GM06990 (cell line): Measurements from ENCODE around the gene AUTS2.

Source experiments
- DNase-seq: peaks from one replicate; pipeline ENCODE4 v3.0.0-alpha.2; 2011; ENCODE audit not compliant: insufficient read length; ENCODE audit errors: extremely low read depth
- H3K27me3 ChIP-seq: replicated peaks from 2 replicates; pipeline ENCODE4 v1.6.0; 2011; ENCODE audit warnings: low read length; ENCODE audit not compliant: control insufficient read depth, insufficient read depth
- H3K36me3 ChIP-seq: 2 replicates; pipeline ENCODE4 v1.5.1; 2011; ENCODE audit warnings: low read length; ENCODE audit not compliant: control insufficient read depth, insufficient read depth
- H3K4me3 ChIP-seq: replicated peaks from 2 replicates; pipeline ENCODE4 v1.5.1; 2011; ENCODE audit warnings: low read depth, mild to moderate bottlenecking, control low read depth, low read length
- TF ChIP-seq, protein P1 (sequence below): IDR thresholded peaks from 2 replicates; pipeline ENCODE4 v1.5.1; 2011; ENCODE audit warnings: low read length, control low read depth, mild to moderate bottlenecking, inconsistent platforms; ENCODE audit not compliant: insufficient read depth, poor library complexity, severe bottlenecking

Gene AUTS2

DNA sequence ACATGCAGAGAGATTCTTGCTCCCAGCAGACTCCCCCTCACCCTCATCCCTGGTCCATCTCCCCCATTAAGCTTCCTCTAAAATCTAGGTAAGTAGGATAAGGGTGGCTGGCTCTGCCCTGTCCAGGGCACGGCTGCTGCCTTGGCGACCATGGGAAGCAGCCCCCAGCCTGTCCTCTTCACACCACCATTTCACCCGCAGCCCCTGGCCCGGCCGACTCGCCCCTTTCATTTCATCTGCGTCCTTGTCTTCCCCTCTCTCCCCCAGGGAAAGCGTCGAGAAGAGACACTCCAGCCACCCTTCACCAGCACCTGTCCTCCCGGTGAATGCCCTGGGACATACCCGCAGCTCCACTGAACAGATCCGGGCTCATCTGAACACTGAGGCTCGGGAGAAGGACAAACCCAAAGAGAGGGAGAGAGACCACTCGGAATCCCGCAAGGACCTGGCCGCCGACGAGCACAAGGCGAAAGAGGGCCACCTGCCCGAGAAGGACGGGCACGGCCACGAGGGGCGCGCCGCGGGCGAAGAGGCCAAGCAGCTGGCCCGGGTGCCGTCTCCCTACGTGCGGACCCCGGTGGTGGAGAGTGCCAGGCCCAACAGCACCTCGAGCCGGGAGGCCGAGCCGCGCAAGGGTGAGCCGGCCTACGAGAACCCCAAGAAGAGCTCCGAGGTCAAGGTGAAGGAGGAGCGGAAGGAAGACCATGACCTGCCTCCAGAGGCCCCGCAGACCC is 1191.4 kb downstream of the AUTS2 start:
- TF ChIP-seq, protein P1, sequence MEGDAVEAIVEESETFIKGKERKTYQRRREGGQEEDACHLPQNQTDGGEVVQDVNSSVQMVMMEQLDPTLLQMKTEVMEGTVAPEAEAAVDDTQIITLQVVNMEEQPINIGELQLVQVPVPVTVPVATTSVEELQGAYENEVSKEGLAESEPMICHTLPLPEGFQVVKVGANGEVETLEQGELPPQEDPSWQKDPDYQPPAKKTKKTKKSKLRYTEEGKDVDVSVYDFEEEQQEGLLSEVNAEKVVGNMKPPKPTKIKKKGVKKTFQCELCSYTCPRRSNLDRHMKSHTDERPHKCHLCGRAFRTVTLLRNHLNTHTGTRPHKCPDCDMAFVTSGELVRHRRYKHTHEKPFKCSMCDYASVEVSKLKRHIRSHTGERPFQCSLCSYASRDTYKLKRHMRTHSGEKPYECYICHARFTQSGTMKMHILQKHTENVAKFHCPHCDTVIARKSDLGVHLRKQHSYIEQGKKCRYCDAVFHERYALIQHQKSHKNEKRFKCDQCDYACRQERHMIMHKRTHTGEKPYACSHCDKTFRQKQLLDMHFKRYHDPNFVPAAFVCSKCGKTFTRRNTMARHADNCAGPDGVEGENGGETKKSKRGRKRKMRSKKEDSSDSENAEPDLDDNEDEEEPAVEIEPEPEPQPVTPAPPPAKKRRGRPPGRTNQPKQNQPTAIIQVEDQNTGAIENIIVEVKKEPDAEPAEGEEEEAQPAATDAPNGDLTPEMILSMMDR: no peak
- H3K4me3 ChIP-seq: no peak overlapping the region
- no peak for DNase-seq
- peaks cover 35% of the 10 kb centered on the region for H3K36me3 ChIP-seq
- no peaks in the 10 kb centered on the region for H3K27me3 ChIP-seq

DNA sequence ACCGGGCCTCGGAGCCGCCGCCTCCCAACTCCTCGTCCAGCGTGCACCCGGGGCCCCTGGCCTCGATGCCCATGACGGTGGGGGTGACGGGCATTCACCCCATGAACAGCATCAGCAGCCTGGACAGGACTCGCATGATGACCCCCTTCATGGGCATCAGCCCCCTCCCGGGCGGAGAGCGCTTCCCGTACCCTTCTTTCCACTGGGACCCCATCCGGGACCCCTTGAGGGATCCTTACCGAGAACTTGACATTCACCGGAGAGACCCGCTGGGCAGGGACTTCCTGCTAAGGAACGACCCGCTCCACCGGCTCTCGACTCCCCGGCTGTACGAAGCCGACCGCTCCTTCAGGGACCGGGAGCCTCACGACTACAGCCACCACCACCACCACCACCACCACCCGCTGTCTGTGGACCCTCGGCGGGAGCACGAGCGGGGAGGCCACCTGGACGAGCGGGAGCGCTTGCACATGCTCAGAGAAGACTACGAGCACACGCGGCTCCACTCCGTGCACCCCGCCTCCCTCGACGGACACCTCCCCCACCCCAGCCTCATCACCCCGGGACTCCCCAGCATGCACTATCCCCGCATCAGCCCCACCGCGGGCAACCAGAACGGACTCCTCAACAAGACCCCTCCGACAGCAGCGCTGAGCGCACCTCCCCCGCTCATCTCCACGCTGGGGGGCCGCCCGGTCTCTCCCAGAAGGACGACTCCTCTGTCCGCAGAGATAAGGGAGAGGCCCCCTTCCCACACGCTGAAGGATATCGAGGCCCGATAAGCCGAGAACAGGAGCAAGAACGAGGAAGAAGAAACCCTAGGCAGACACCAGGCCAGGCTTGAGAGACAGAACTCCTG is 1192.2 kb downstream of the AUTS2 start:
- DNase-seq: no peak
- Histone ChIP-seq H3K4me3 (no peak overlapping the region), H3K36me3 (peaks cover 32% of the 10 kb centered on the region), H3K27me3 (no peaks in the 10 kb centered on the region)
- TF ChIP-seq, protein P1: no peak

DNA sequence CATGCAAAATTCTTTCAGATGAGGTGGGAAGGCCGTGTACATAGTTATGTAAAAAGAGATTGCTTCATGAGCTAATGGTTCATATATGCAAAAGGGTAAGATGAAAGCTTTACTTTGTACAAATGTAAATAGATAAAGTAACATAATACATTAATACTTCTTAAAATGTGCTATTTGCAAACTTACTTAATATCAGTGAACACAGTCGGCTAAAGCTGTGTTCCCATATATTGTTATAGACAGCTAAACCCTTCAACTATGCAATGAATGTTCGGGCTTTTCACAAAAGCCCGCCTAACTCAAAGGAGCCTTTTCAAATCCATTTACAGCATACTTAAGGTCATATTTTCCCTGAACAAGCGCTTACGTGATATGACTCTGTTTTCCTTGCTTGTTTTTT is 1193.1 kb downstream of the AUTS2 start:
- Histone ChIP-seq H3K4me3 (no peak overlapping the region), H3K36me3 (peaks cover 29% of the 10 kb centered on the region), H3K27me3 (no peaks in the 10 kb centered on the region)
- TF ChIP-seq, protein P1: no peak
- DNase-seq: no peak

DNA sequence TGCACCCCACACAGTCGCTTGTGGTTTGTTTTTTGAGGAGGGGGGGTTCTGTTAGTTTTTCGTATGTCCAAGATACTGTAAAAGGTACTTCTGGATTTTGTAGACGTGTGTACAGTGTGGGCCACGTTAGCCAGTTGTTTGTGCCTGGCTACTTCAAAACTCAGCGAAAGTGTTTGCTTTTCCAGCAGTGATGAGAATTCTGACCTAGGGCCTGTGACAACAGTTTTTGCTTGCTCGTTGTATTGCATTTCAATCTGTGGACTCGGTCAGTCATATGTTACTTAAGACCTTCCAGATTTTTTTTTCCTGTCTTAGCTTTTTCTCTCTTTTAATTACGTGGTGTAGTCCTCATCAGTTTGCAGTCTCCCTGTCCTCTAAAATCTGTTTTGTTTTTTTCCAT is 1194.8 kb downstream of the AUTS2 start:
- H3K36me3 ChIP-seq: peaks cover 19% of the 10 kb centered on the region
- DNase-seq: no peak
- no peaks in the 10 kb centered on the region for H3K27me3 ChIP-seq
- TF ChIP-seq, protein P1: no peak
- no peak overlapping the region for H3K4me3 ChIP-seq

DNA sequence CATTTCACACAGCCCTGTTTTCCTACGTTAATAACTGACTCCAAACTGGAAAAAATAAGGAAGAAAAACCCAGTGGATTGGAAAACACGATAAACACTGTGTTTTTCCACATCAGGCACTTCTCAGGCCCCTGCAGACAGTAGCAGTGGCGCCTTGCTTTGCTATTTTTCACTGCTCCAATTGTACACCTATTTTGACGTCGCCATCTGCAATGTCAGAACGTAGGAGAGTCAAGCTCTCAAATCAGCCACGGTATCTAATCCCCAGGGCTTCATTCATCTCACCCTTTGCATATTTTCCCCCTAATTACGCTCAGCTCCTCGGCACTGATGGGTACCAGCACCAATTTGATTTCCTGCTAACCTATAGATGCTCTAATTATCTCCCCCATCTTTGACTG is 1195.5 kb downstream of the AUTS2 start:
- DNase-seq: no peak
- Histone ChIP-seq H3K36me3 (peaks cover 19% of the 10 kb centered on the region), H3K27me3 (no peaks in the 10 kb centered on the region), H3K4me3 (no peak overlapping the region)
- TF ChIP-seq, protein P1: no peak
